Loucy (cell line): ENCODE measurements around the gene SMIM44.

Experiments
- H2AFZ ChIP-seq: fragments of 200-600 bp; sonication (generic); 2 replicates; pipeline ENCODE4 v1.6.0; 2016; ENCODE audit warnings: antibody characterized with exemption, mild to moderate bottlenecking, low read length, moderate library complexity
- H3F3A ChIP-seq: fragments of 200-600 bp; 2 replicates; pipeline ENCODE4 v1.6.0; 2016; ENCODE audit warnings: antibody characterized with exemption, low read depth, mild to moderate bottlenecking
- H3K27me3 ChIP-seq: fragments of 200-600 bp; sonication (generic); 2 replicates; pipeline ENCODE4 v1.6.1; 2014; ENCODE audit warnings: low read length, mild to moderate bottlenecking; ENCODE audit not compliant: insufficient read depth, poor library complexity, severe bottlenecking
- H3K36me3 ChIP-seq: fragments of 200-600 bp; sonication (generic); 2 replicates; pipeline ENCODE4 v1.6.1; 2016; ENCODE audit warnings: low read length; ENCODE audit not compliant: insufficient read depth
- H3K4me1 ChIP-seq: fragments of 200-600 bp; sonication (generic); 2 replicates; pipeline ENCODE4 v1.5.1; 2014; ENCODE audit warnings: low read length, mild to moderate bottlenecking; ENCODE audit not compliant: insufficient read depth, poor library complexity, severe bottlenecking
- H3K4me2 ChIP-seq: fragments of 200-600 bp; sonication (generic); 2 replicates; pipeline ENCODE4 v1.6.0; 2014; ENCODE audit warnings: antibody characterized with exemption, low read length, low read depth, mild to moderate bottlenecking; ENCODE audit not compliant: poor library complexity, severe bottlenecking
- H3K4me3 ChIP-seq: fragments of 200-600 bp; sonication (generic); 2 replicates; pipeline ENCODE4 v1.5.1; 2014; ENCODE audit warnings: low read length, mild to moderate bottlenecking, mixed read lengths; ENCODE audit not compliant: poor library complexity, severe bottlenecking
- H3K79me2 ChIP-seq: fragments of 200-600 bp; sonication (generic); 2 replicates; pipeline ENCODE4 v1.6.1; 2014; ENCODE audit warnings: low read length; ENCODE audit not compliant: insufficient read depth
- H3K9ac ChIP-seq: fragments of 200-600 bp; sonication (generic); 2 replicates; pipeline ENCODE4 v1.6.0; 2014; ENCODE audit warnings: mild to moderate bottlenecking, low read depth, low read length, moderate library complexity; ENCODE audit not compliant: poor library complexity, severe bottlenecking
- H3K9me2 ChIP-seq: fragments of 200-600 bp; sonication (generic); replicated peaks from 2 replicates; pipeline ENCODE4 v1.6.1; 2016; ENCODE audit warnings: low read depth, low read length, mixed read lengths
- H3K9me3 ChIP-seq: fragments of 200-600 bp; sonication (generic); 2 replicates; pipeline ENCODE4 v1.6.1; 2014; ENCODE audit warnings: mild to moderate bottlenecking, antibody characterized with exemption, low read length, low read depth; ENCODE audit not compliant: insufficient read depth
- H4K20me1 ChIP-seq: fragments of 200-600 bp; sonication (generic); 2 replicates; pipeline ENCODE4 v1.6.0; 2014; ENCODE audit warnings: antibody characterized with exemption, low read length, mild to moderate bottlenecking; ENCODE audit not compliant: insufficient read depth, poor library complexity, severe bottlenecking
- EZH2phosphoT487 ChIP-seq: fragments of 200-600 bp; IDR thresholded peaks from 2 replicates; pipeline ENCODE4 v1.6.1; 2018; ENCODE audit warnings: antibody characterized with exemption, mild to moderate bottlenecking, moderate library complexity, borderline replicate concordance
- TF ChIP-seq, protein P1 (sequence below): fragments of 200-600 bp; sonication (generic); conservative IDR thresholded peaks from 2 replicates; pipeline ENCODE4 v1.5.1; 2014; ENCODE audit warnings: mild to moderate bottlenecking, antibody characterized with exemption, low read length

SMIM44 gene

DNA sequence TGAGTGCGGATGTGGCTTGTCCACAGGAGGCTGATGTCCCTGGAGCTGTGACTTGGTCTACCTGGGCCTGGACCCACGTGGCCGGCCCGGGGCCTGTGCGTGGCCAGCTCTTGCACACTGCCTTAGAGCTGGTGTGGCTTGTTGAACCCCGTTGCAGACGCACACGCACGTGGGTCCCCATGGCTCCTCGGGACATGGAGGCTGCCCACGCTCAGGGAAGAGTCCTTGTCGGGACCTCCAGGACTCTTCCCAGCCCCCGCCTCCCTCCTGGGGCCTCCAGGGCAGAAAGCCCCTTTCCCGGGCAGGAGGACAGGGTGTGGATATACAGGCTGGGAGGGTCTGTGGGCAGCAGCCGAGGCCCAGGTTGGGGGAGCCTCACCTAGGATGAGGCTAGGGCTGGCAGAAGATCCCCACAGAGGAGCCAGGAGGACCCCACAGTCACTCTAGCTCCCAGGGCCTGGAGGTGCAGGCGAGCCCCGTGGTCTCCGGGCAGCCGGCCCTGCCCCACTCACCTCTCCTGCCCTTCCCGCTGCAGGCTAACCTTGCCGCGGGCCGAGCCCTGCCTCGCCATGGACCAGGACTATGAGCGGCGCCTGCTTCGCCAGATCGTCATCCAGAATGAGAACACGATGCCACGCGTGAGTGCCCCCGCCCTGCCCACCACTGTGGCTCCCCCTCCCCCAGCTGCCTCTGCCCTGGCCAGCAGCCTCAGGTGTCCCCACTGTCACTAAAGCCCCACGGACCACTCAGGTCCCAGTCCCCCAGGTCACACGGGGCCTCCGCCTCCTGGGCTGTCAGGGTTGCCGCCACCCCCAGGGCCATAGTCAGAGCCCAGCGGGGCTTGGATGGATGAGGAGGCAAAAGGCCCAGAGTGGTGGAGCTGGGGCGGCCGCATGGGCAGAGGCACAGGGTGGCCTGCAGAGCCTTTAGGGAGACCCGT is 39.5 kb upstream of the SMIM44 start:
- Histone ChIP-seq H3K9ac (no peak overlapping the region), H3K79me2 (peaks cover 49% of the 10 kb centered on the region), H3K9me2 (no peaks in the 10 kb centered on the region)

GRCh38 chr19:3521104-3521445 is 37.8 kb upstream of the SMIM44 start:
- H3K4me3 ChIP-seq = no peak overlapping the region
- H3K9ac ChIP-seq = no peak overlapping the region
- H2AFZ ChIP-seq = no peak overlapping the region
- H3K9me2 ChIP-seq = no peaks in the 10 kb centered on the region
- H3K36me3 ChIP-seq = peaks cover 55% of the 10 kb centered on the region; the same call in 1 of the 2 replicates
- H3K27me3 ChIP-seq = no peaks in the 10 kb centered on the region
- H3K79me2 ChIP-seq = peaks cover 65% of the 10 kb centered on the region
- no peaks in the 10 kb centered on the region for H3K4me1 ChIP-seq
- no peaks in the 10 kb centered on the region for H3K9me3 ChIP-seq
- TF ChIP-seq, protein P1, sequence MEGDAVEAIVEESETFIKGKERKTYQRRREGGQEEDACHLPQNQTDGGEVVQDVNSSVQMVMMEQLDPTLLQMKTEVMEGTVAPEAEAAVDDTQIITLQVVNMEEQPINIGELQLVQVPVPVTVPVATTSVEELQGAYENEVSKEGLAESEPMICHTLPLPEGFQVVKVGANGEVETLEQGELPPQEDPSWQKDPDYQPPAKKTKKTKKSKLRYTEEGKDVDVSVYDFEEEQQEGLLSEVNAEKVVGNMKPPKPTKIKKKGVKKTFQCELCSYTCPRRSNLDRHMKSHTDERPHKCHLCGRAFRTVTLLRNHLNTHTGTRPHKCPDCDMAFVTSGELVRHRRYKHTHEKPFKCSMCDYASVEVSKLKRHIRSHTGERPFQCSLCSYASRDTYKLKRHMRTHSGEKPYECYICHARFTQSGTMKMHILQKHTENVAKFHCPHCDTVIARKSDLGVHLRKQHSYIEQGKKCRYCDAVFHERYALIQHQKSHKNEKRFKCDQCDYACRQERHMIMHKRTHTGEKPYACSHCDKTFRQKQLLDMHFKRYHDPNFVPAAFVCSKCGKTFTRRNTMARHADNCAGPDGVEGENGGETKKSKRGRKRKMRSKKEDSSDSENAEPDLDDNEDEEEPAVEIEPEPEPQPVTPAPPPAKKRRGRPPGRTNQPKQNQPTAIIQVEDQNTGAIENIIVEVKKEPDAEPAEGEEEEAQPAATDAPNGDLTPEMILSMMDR = no peak
- no peak for TF ChIP-seq EZH2phosphoT487
- peaks cover 37% of the 10 kb centered on the region for H4K20me1 ChIP-seq
- H3K4me2 ChIP-seq = no peak overlapping the region
- no peaks in the 10 kb centered on the region for H3F3A ChIP-seq

More for the DNA sequence above, 39.5 kb upstream of the SMIM44 start:
- Histone ChIP-seq H2AFZ (no peak overlapping the region), H3K27me3 (no peaks in the 10 kb centered on the region), H3F3A (no peaks in the 10 kb centered on the region), H3K9me3 (no peaks in the 10 kb centered on the region), H4K20me1 (peaks cover 27% of the 10 kb centered on the region), H3K4me2 (no peak overlapping the region), H3K4me3 (no peak overlapping the region), H3K4me1 (no peaks in the 10 kb centered on the region), H3K36me3 (peaks cover 71% of the 10 kb centered on the region; the same call in 1 of the 2 replicates)
- TF ChIP-seq, protein P1 = no peak
- TF ChIP-seq EZH2phosphoT487 = no peak

GRCh38 chr19:3520166-3521103 is 37.2 kb upstream of the SMIM44 start:
- Histone ChIP-seq H3K27me3 (no peaks in the 10 kb centered on the region), H3K4me2 (no peak overlapping the region), H3K36me3 (peaks cover 50% of the 10 kb centered on the region; the same call in 1 of the 2 replicates), H2AFZ (no peak overlapping the region), H3K4me3 (no peak overlapping the region), H3K4me1 (no peaks in the 10 kb centered on the region), H3K9ac (no peak overlapping the region), H4K20me1 (peaks cover 41% of the 10 kb centered on the region), H3F3A (no peaks in the 10 kb centered on the region), H3K9me2 (no peaks in the 10 kb centered on the region), H3K79me2 (peaks cover 71% of the 10 kb centered on the region), H3K9me3 (no peaks in the 10 kb centered on the region)
- TF ChIP-seq EZH2phosphoT487 = no peak
- TF ChIP-seq, protein P1 = no peak
